NOMO-1 (cell line): Measurements from ENCODE around the gene GABBR2.

Experiments used
- DNase-seq, 2 experiments: peaks; one replicate each; lab custom pipeline; 2025; ENCODE audit not compliant: unreplicated experiment in 2 of 2; lab: John Stamatoyannopoulos, UW

GABBR2 gene

GRCh38 chr9:98572054-98572627, 136.6 kb downstream of the GABBR2 start:
- DNase-seq, result no peak

DNA sequence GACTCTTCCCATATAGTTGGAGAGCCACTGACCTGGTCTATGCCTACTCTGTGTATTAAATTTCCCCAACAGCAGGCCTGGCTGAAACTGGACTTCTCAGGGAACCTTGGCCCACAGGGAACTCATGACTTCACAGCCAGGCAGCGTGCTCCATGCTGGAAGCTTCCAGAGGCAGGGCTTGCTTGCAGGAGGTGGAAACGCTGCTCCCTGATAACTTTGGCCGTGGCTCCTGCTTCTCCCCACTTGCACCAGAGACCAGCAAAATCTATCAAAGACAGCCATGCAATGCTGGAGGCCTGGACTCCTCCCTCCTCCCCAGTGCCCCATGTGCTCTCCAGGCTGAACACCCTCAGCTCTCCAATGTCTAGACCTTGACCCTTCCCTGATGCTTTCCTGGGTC, 137.1 kb downstream of the GABBR2 start:
- DNase-seq, result no peak

- DNase-seq, result no peak
These were observed 137.9 kb downstream of the GABBR2 start for GRCh38 chr9:98570663-98571440.

DNA sequence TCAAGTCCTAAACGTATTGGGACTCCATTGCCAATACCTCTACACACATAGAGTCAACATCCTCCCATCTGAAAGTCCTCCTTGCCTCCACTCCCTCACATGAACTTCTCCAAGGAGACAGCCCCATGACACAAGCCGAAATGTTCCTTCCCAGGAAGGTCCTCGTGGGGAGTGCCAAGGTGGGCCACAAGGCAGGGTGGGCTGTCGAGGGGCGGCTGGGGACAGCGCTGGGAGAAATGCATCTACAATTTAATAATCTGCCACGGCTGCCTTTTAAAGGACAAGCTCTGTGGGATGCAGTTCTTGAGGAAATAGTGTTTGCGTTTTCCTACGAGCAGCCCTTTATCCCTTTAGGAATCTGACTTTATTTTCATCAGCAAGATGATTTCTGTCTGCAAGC, 138.7 kb downstream of the GABBR2 start:
- DNase-seq, result no peak

GRCh38 chr9:98569491-98569890, 139.2 kb downstream of the GABBR2 start:
- no peak for DNase-seq

- no peak for DNase-seq
These were observed 139.7 kb downstream of the GABBR2 start for GRCh38 chr9:98568909-98569469.

GRCh38 chr9:98568234-98568908, 140.4 kb downstream of the GABBR2 start:
- no peak for DNase-seq

GRCh38 chr9:98567540-98568233, 141.0 kb downstream of the GABBR2 start:
- DNase-seq, result no peak

DNA sequence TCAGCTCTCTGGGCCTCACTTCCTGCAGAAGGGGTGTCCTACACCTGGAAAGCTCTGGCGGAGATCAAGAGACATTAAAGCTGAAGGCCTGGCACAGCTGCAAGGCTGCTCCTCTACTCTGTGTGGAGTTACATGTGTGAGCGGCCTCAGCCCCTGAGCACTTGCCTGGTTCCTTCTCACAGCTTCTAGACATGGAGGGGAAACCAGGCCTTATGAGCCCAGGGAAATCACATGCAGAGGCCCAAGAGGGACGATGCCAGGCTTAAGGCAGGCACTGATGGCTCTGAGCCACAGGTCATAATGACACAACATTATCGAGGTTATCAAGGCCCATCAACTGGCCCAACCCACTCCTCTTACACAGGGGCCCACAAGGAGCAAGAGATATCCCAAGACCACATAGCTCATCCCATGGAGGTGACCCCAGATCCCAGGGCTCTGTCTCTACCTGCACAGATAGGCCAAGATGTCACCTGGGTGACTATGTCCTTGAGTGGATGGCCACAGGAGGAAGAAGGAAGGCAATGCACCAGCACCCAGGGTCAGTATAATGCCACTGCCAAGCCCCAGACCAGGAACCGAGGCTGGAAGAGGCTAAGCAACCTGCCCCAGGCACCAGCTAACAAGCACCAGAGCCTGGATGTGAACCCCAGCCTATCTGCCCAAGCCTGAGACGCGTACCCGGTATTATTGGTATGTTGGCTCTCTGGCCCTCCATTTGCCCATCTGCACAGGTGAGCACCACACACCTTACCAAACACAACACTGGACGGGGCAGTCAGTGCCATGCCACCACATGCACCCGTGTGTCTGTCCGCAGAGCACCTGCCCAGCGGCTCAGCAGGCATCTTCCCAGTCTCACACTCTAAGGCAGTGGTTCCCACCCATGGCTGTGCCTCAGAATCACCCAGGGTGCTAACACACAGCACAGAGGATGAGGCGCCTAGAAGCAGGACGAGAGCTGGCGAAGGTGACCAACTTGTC, 143.3 kb downstream of the GABBR2 start:
- no peak for DNase-seq

DNA sequence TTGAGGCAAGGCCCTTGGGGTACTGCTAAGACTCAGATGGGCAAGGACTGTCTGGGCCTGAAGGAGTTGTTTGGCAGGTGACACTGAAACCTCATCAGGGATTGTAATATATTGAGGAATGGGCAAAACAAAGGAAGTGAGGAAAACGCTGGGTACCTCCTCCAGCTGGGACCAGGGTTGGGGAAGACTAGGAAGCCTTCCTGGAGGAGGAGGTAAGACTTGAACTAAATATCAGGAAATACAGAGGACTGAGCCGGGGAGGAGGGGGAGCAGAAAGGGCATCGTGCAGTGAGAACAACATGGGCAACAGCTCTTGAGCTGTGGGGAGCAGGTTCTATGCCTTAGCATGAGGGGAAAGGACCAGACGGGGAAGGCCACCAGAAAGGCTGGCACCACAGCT, 144.0 kb downstream of the GABBR2 start:
- no peak for DNase-seq

DNA sequence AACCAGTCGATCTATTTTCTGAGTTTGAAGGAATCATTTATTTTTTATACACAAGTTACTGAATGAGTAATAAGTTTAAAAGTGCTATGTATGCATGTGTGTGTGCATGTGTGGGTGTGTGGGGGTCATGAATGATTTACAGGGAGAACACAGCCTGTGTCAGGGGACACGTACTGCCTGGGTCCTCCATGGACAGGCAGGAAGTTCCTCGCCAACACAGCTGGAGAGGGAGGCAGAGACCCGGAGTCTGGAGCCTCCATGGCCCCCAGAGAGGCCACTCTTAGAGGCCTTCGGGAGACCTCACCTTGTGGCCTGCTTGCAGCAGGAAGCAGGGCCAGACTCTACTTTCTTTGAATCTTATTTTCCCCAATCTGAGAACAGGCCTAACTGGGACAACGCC, 144.7 kb downstream of the GABBR2 start:
- DNase-seq, result no peak

DNA sequence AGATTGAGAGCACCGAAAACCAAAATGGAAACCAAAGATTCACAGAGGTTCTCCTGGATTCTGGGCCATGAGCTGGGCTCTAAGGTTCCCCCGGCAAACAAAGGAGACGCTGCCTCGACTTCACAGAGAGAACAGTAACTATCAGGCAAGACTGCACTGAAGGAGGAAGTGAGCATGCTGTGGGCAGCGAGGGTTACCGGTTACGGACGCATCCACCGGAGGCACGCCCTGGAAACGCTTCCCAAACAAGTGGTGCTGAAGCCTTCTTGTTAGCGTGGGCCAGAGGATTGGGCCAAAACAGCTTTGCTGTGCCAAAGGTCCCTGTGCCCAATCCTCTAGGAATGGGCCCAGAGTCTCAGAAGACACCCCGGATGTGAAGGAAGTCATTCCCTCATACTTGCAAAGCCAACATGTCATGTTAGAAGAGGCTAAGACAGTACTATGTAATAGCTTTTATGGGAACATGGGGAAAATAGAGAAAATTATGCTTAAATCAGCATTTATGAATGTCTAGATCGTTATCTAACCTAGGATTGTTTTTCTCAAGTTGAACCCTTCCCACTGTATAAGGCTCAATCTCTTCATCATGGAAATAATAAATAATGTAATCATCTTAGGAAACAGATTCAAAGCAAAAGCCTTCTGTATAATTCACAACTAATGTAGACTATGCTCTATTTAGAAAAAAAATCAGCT, 145.4 kb downstream of the GABBR2 start:
- no peak for DNase-seq

GRCh38 chr9:98559561-98559960, 149.2 kb downstream of the GABBR2 start:
- DNase-seq, result no peak

DNA sequence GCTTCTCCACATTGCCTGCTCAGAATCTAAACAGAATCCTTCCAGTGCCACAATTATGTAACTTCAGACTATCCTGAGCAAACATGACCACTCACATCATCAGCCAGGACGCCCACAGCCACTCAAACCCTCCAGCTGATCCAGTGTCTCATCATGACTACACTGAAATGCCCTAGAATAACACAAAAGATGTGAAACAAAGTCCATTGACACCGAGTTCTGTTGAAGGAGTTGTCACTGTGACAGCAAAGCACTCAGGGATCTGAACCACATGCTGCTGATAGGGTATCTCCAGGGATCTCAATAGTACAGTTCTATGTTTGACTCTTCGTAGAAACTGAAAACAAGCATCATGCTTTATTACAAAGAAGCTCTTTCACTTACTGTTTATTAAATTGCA, 150.2 kb downstream of the GABBR2 start:
- no peak for DNase-seq

DNA sequence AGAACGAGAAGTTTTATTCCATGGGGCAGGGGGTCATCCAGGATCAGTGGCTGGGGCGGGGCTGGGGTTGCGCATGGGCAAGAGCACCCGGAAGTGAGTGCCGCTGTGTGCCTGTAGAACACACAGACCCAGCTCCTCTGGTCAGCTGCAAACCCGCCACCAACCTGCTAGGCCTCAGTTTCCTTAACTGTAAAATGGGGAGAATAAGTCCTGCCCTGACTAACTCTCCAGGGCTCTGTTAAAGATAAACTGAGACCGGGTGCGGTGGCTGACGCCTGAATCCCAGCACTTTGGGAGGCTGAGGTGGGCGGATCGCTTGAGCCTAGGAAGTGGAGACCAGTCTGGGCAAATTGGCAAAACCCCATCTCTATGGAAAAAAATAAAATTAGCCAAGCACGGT, 152.2 kb downstream of the GABBR2 start:
- DNase-seq, result no peak

- no peak for DNase-seq
These were observed 152.9 kb downstream of the GABBR2 start for GRCh38 chr9:98555651-98556465.

DNA sequence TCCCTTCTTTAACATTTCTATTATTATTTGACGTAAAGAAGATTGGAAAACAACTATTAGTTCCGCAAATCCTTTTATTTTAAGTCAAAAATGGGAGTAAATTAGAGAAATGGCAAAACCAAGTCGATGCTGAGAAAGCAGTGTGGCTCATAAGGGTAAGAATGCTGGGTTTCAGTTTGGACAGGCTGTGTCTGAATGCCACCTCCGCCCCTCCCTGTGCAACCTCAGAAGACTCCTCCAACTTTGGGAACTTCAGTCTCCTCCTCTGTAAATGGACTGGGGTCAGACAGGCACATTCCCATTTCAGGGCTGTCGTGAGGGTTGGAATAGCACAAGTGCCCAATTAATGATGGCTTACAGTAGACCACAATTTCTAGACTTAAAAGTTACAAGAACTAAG, 154.0 kb downstream of the GABBR2 start:
- no peak for DNase-seq

GRCh38 chr9:98552331-98552730, 156.4 kb downstream of the GABBR2 start:
- DNase-seq, result no peak
